Astrocyte (in vitro differentiated cells and primary cell): ENCODE results near the gene THAP5. TPM values are rescaled to one million over a fixed set of nuclear protein-coding genes. Genes with fewer than 3 reads are reported as not detected.

Experiments
- DNase-seq: peaks from one replicate; pipeline ENCODE4 v3.0.0-alpha.2; 2010; ENCODE audit warnings: low read depth
- FAIRE-seq: peaks from 2 replicates; lab custom pipeline; 2011; peaks lifted over from hg19 to GRCh38; lab: Jason Lieb, UNC
- H2AFZ ChIP-seq: 2 replicates; pipeline ENCODE4 v1.6.0; 2012; ENCODE audit warnings: low read depth, low read length, inconsistent platforms
- H3K27ac ChIP-seq: 2 replicates; pipeline ENCODE4 v1.5.1; 2011; ENCODE audit warnings: low read depth, low read length, inconsistent platforms
- H3K27me3 ChIP-seq: 2 replicates; pipeline ENCODE4 v1.6.0; 2011; ENCODE audit warnings: low read length, inconsistent platforms; ENCODE audit not compliant: insufficient read depth
- H3K36me3 ChIP-seq: 2 replicates; pipeline ENCODE4 v1.5.1; 2011; ENCODE audit warnings: low read length, inconsistent platforms; ENCODE audit not compliant: insufficient read depth
- H3K4me1 ChIP-seq: 2 replicates; pipeline ENCODE4 v1.5.1; 2011; ENCODE audit warnings: low read length, inconsistent platforms; ENCODE audit not compliant: insufficient read depth
- H3K4me2 ChIP-seq: 2 replicates; pipeline ENCODE4 v1.6.0; 2012; ENCODE audit warnings: low read length, inconsistent platforms
- H3K4me3 ChIP-seq: 2 replicates; pipeline ENCODE4 v1.5.1; 2011; ENCODE audit warnings: low read depth, mild to moderate bottlenecking, low read length, inconsistent platforms; ENCODE audit not compliant: insufficient read depth
- H3K79me2 ChIP-seq: 2 replicates; pipeline ENCODE4 v1.6.0; 2012; ENCODE audit warnings: mild to moderate bottlenecking, low read length, inconsistent platforms; ENCODE audit not compliant: insufficient read depth
- H3K9ac ChIP-seq: 2 replicates; pipeline ENCODE4 v1.6.0; 2012; ENCODE audit warnings: mild to moderate bottlenecking, low read length, inconsistent platforms
- H3K9me3 ChIP-seq: 2 replicates; pipeline ENCODE4 v1.5.1; 2012; ENCODE audit warnings: low read depth, mild to moderate bottlenecking, low read length, inconsistent platforms; ENCODE audit not compliant: insufficient read depth
- H4K20me1 ChIP-seq: 2 replicates; pipeline ENCODE4 v1.6.0; 2012; ENCODE audit warnings: low read length, inconsistent platforms; ENCODE audit not compliant: insufficient read depth
- H3K27ac Mint-ChIP-seq: one replicate; pipeline ENCODE4 v1.8.0; 2021; ENCODE audit warnings: mild to moderate bottlenecking, mixed read lengths; ENCODE audit not compliant: unreplicated experiment
- H3K27me3 Mint-ChIP-seq: one replicate; pipeline ENCODE4 v1.8.0; 2021; ENCODE audit warnings: low read depth, mixed read lengths; ENCODE audit not compliant: unreplicated experiment
- H3K36me3 Mint-ChIP-seq: one replicate; pipeline ENCODE4 v1.8.0; 2021; ENCODE audit warnings: low read depth, mixed read lengths; ENCODE audit not compliant: unreplicated experiment
- H3K4me1 Mint-ChIP-seq: one replicate; pipeline ENCODE4 v1.8.0; 2021; ENCODE audit warnings: low read depth, mixed read lengths; ENCODE audit not compliant: unreplicated experiment
- H3K4me3 Mint-ChIP-seq: one replicate; pipeline ENCODE4 v1.8.0; 2021; ENCODE audit warnings: mild to moderate bottlenecking, moderate library complexity, mixed read lengths; ENCODE audit not compliant: unreplicated experiment
- H3K9me3 Mint-ChIP-seq: one replicate; pipeline ENCODE4 v1.8.0; 2021; ENCODE audit warnings: mild to moderate bottlenecking, mixed read lengths; ENCODE audit not compliant: unreplicated experiment
- CTCF ChIP-seq: IDR thresholded peaks from 2 replicates; pipeline ENCODE4 v1.5.1; 2011; ENCODE audit warnings: low read depth, mild to moderate bottlenecking, inconsistent platforms, low read length, moderate library complexity; ENCODE audit not compliant: insufficient read depth
- EZH2 ChIP-seq: IDR thresholded peaks from 2 replicates; pipeline ENCODE4 v1.6.1; 2012; ENCODE audit warnings: mild to moderate bottlenecking, low read length, inconsistent platforms; ENCODE audit not compliant: insufficient read depth
- total RNA-seq: library from RNA; stranded (reverse); gene quantifications from 2 replicates; pipeline ENCODE4 v1.2.1, GENCODE V29; 2021

THAP5 gene
- total RNA-seq, 1 donor from 2014 or later, result 18.8 TPM

- Histone ChIP-seq H4K20me1 (peaks cover 17% of the 10 kb centered on the region), H3K27ac (no peak overlapping the region), H3K4me1 (no peaks in the 10 kb centered on the region), H3K4me2 (no peak overlapping the region), H3K4me3 (no peak overlapping the region), H3K36me3 (peaks cover 23% of the 10 kb centered on the region), H2AFZ (no peak overlapping the region), H3K27me3 (no peaks in the 10 kb centered on the region), H3K9ac (no peak overlapping the region), H3K79me2 (peaks cover 33% of the 10 kb centered on the region), H3K9me3 (no peaks in the 10 kb centered on the region)
- Mint-ChIP-seq H3K4me1 (no peaks in the 10 kb centered on the region), H3K27me3 (no peaks in the 10 kb centered on the region), H3K36me3 (peaks cover 13% of the 10 kb centered on the region), H3K9me3 (peaks cover 1% of the 10 kb centered on the region), H3K27ac (no peak overlapping the region), H3K4me3 (no peak overlapping the region)
- TF ChIP-seq EZH2 (no peak), CTCF (no peak)
- FAIRE-seq (no peak), DNase-seq (no peak)
Measured at GRCh38 chr7:108515013-108515412, 54.5 kb downstream of the THAP5 start.

Other genes starting within 250 kb of the THAP5 start
- 7.9 and 9.3 TPM in 2 replicates for gene NRCAM, start 113.3 kb downstream of the THAP5 start, total RNA-seq
- gene PNPLA8, start 43.6 kb downstream of the THAP5 start, total RNA-seq, result 21.3 and 23.1 TPM in 2 replicates
- 25.2 and 27.5 TPM in 2 replicates for gene DNAJB9, start 168 bp upstream of the THAP5 start, total RNA-seq